Omental fat pad (tissue), 4 donors: Measurements from ENCODE around the gene AGFG2. TPM values are rescaled to one million over a fixed set of nuclear protein-coding genes. Genes with fewer than 3 reads are reported as not detected.

ENCODE experiments used
- ATAC-seq: fragments of 150-250 bp; one replicate; pipeline ENCODE4 v1.9.1; 2016; ENCODE audit warnings: mild to moderate bottlenecking, moderate library complexity; ENCODE audit not compliant: low FRiP score
- DNase-seq: peaks from one replicate; pipeline ENCODE4 v3.0.0-alpha.2; 2019; ENCODE audit warnings: low spot score
- CTCF ChIP-seq, 3 donors: fragments of 450-650 bp; IDR thresholded peaks; one replicate each; pipeline ENCODE4 v1.5.1; 2016 to 2017; ENCODE audit warnings: antibody characterized with exemption in 3 of 3, mild to moderate bottlenecking in 3 of 3, moderate library complexity in 2 of 3
- total RNA-seq, 4 donors: library from RNA; depleted of rRNA; stranded (reverse); fragments of >200 nt; gene quantifications; one replicate each; pipeline ENCODE4 v1.1.0, GENCODE V29; 2016

AGFG2 gene
- total RNA-seq, 4 donors from 2014 or later, result 10.6 to 45.0 (median 21.3) TPM

GRCh38 chr7:100582650-100583049 lies 43.6 kb downstream of the AGFG2 start:
- no peak for ATAC-seq
- no peak for TF ChIP-seq CTCF (IDR thresholded peaks at IDR 0.05)
- no peak for DNase-seq

GRCh38 chr7:100583132-100584053 lies 44.4 kb downstream of the AGFG2 start:
- DNase-seq (no peak), ATAC-seq (no peak)
- TF ChIP-seq CTCF (IDR thresholded peaks at IDR 0.05), result no peak

GRCh38 chr7:100584054-100584682 lies 45.2 kb downstream of the AGFG2 start:
- ATAC-seq (no peak), DNase-seq (no peak)
- no peak for TF ChIP-seq CTCF (IDR thresholded peaks at IDR 0.05)

GRCh38 chr7:100584683-100585510 lies 45.9 kb downstream of the AGFG2 start:
- no peak for TF ChIP-seq CTCF (IDR thresholded peaks at IDR 0.05)
- no peak for DNase-seq
- ATAC-seq, result peak; percentile 3

- peak; percentile 22 for ATAC-seq
- TF ChIP-seq CTCF (IDR thresholded peaks at IDR 0.05), result no peak
- DNase-seq, result no peak
These were observed 46.7 kb downstream of the AGFG2 start, which contains the start of gene LRCH4 for GRCh38 chr7:100585511-100586265. LRCH4 (minus strand) TSS chr7:100586129; CDS start chr7:100586100, 29 bp downstream.
